NT2/D1 (cell line): ENCODE measurements around the gene IL26.

Source experiments
- YY1 ChIP-seq: IDR thresholded peaks from 2 replicates; pipeline ENCODE4 v1.6.1; 2011; ENCODE audit not compliant: insufficient read length, insufficient read depth
- ZNF274 ChIP-seq: IDR thresholded peaks from 2 replicates; pipeline ENCODE4 v1.6.1; 2011; ENCODE audit warnings: mild to moderate bottlenecking, low read depth, low read length

- no peak for TF ChIP-seq ZNF274
- TF ChIP-seq YY1 = no peak
Measured at GRCh38 chr12:68267892-68268396, 42.3 kb upstream of the IL26 start.
